Tongue (tissue), 2 donors: ENCODE measurements around the gene ZFX. TPM values are rescaled to one million over a fixed set of nuclear protein-coding genes. Genes with fewer than 3 reads are reported as not detected.

Experiments used
- DNase-seq: peaks from one replicate; pipeline ENCODE4 v3.0.0-alpha.2; 2015
- total RNA-seq: library from RNA; depleted of rRNA; stranded (reverse); fragments of >200 nt; gene quantifications from one replicate; pipeline ENCODE4 v1.2.3, GENCODE V29; 2014

The ZFX gene
- total RNA-seq, 1 donor from 2014 or later = 158 TPM

GRCh38 chrX:24202465-24203031 lies 53.0 kb downstream of the ZFX start:
- no peak for DNase-seq

GRCh38 chrX:24203072-24203808 lies 53.7 kb downstream of the ZFX start:
- DNase-seq = no peak

- DNase-seq = no peak
Measured at GRCh38 chrX:24204331-24204730, 54.8 kb downstream of the ZFX start.

GRCh38 chrX:24204958-24205357 lies 55.4 kb downstream of the ZFX start:
- DNase-seq = no peak

GRCh38 chrX:24207826-24208225 lies 58.3 kb downstream of the ZFX start:
- DNase-seq = no peak

GRCh38 chrX:24208496-24209240 lies 59.1 kb downstream of the ZFX start:
- no peak for DNase-seq

GRCh38 chrX:24210190-24210589 lies 60.7 kb downstream of the ZFX start:
- no peak for DNase-seq

- DNase-seq = no peak
Measured at GRCh38 chrX:24214568-24214967, 65.0 kb downstream of the ZFX start.

- no peak for DNase-seq
Measured at GRCh38 chrX:24215272-24215671, 65.7 kb downstream of the ZFX start.

GRCh38 chrX:24216037-24216436 lies 66.5 kb downstream of the ZFX start:
- no peak for DNase-seq

GRCh38 chrX:24216827-24217226 lies 67.3 kb downstream of the ZFX start:
- DNase-seq = no peak

GRCh38 chrX:24219320-24219719 lies 69.8 kb downstream of the ZFX start:
- no peak for DNase-seq

GRCh38 chrX:24221872-24222271 lies 72.3 kb downstream of the ZFX start:
- no peak for DNase-seq

GRCh38 chrX:24225265-24225664 lies 75.7 kb downstream of the ZFX start:
- DNase-seq = no peak

GRCh38 chrX:24226176-24226575 lies 76.6 kb downstream of the ZFX start:
- no peak for DNase-seq

GRCh38 chrX:24228596-24228995 lies 79.1 kb downstream of the ZFX start:
- DNase-seq = no peak

GRCh38 chrX:24229400-24229879 lies 79.9 kb downstream of the ZFX start:
- DNase-seq = no peak

GRCh38 chrX:24229976-24230375 lies 80.4 kb downstream of the ZFX start:
- peak; percentile 45 for DNase-seq

- peak; percentile 53 for DNase-seq
Measured at GRCh38 chrX:24231131-24231540, 81.6 kb downstream of the ZFX start.

GRCh38 chrX:24231641-24232179 lies 82.2 kb downstream of the ZFX start:
- DNase-seq = peak; percentile 26

GRCh38 chrX:24232796-24233195 lies 83.3 kb downstream of the ZFX start:
- DNase-seq = peak; percentile 11

- no peak for DNase-seq
Measured at GRCh38 chrX:24235084-24235710, 85.7 kb downstream of the ZFX start.
